Calu3 (cell line): ENCODE data around the gene NKX2-8. TPM values are rescaled to one million over a fixed set of nuclear protein-coding genes. Genes with fewer than 3 reads are reported as not detected.

ENCODE experiments used
- BruUV-seq: library from RNA; stranded (reverse); fragments of 400-500 nt; replicated peaks from 2 replicates; lab custom pipeline; 2021; lab: Mats Ljungman, UMichigan
- CTCF ChIA-PET: fragments of 300-600 bp; sonication (Branson Sonifier 250); formaldehyde crosslinking; loops from one replicate; lab custom pipeline; 2022; ENCODE audit warnings: antibody characterized with exemption; lab: Charles Lee
- DNase-seq: peaks from one replicate; pipeline ENCODE4 v3.0.0; 2022
- H3K27ac Mint-ChIP-seq: one replicate; pipeline ENCODE4 v1.8.0; 2022; ENCODE audit warnings: mixed read lengths; ENCODE audit not compliant: unreplicated experiment
- H3K27me3 Mint-ChIP-seq: one replicate; pipeline ENCODE4 v1.8.0; 2022; ENCODE audit warnings: mixed read lengths; ENCODE audit not compliant: unreplicated experiment
- H3K36me3 Mint-ChIP-seq: one replicate; pipeline ENCODE4 v1.8.0; 2022; ENCODE audit warnings: mild to moderate bottlenecking, moderate library complexity, mixed read lengths; ENCODE audit not compliant: insufficient read depth, unreplicated experiment
- H3K4me1 Mint-ChIP-seq: one replicate; pipeline ENCODE4 v1.8.0; 2022; ENCODE audit warnings: mild to moderate bottlenecking, low read depth, mixed read lengths; ENCODE audit not compliant: unreplicated experiment
- H3K4me3 Mint-ChIP-seq: one replicate; pipeline ENCODE4 v1.8.0; 2022; ENCODE audit warnings: mild to moderate bottlenecking, low read depth, moderate library complexity, mixed read lengths; ENCODE audit not compliant: unreplicated experiment
- H3K9me3 Mint-ChIP-seq: one replicate; pipeline ENCODE4 v1.8.0; 2022; ENCODE audit warnings: low read depth, mixed read lengths; ENCODE audit not compliant: unreplicated experiment
- CTCF ChIP-seq: fragments of 200-600 bp; IDR thresholded peaks from one replicate; pipeline ENCODE4 v1.8.0; 2022; ENCODE audit warnings: antibody characterized with exemption; ENCODE audit not compliant: unreplicated experiment
- intact Hi-C: fragments of 100-400 bp; cut with micrococcal nuclease; formaldehyde crosslinking; loops from one replicate; pipeline ENCODE4 v1.10.0; 2022; ENCODE audit not compliant: unreplicated experiment
- total RNA-seq: library from RNA; stranded (reverse); gene quantifications from 2 replicates; pipeline ENCODE4 v1.2.3, GENCODE V29; 2022

Gene NKX2-8
- total RNA-seq, 1 experiment from 2014 or later, result 1.5 TPM

GRCh38 chr14:36583893-36584811 is 1.7 kb upstream of the NKX2-8 start:
- H3K4me1 Mint-ChIP-seq, result no peaks in the 10 kb centered on the region
- no peak for TF ChIP-seq CTCF
- H3K36me3 Mint-ChIP-seq, result peaks cover 16% of the 10 kb centered on the region
- H3K27me3 Mint-ChIP-seq, result peaks cover 19% of the 10 kb centered on the region
- intact Hi-C loops, result no loop called here
- CTCF ChIA-PET, result no interaction called here
- no TSS peak for BruUV-seq
- no peak overlapping the region for H3K4me3 Mint-ChIP-seq
- no peak overlapping the region for H3K27ac Mint-ChIP-seq
- DNase-seq, result no peak
- no peaks in the 10 kb centered on the region for H3K9me3 Mint-ChIP-seq

- Mint-ChIP-seq H3K4me3 (peak overlapping the region; percentile 80), H3K27me3 (peaks cover 25% of the 10 kb centered on the region), H3K4me1 (no peaks in the 10 kb centered on the region), H3K27ac (no peak overlapping the region), H3K36me3 (peaks cover 16% of the 10 kb centered on the region), H3K9me3 (no peaks in the 10 kb centered on the region)
- DNase-seq, result no peak
- intact Hi-C loops, result no loop called here
- no peak for TF ChIP-seq CTCF
- no TSS peak for BruUV-seq
- CTCF ChIA-PET, result no interaction called here
Observed at GRCh38 chr14:36583242-36583892, 953 bp upstream of the NKX2-8 start.

DNA sequence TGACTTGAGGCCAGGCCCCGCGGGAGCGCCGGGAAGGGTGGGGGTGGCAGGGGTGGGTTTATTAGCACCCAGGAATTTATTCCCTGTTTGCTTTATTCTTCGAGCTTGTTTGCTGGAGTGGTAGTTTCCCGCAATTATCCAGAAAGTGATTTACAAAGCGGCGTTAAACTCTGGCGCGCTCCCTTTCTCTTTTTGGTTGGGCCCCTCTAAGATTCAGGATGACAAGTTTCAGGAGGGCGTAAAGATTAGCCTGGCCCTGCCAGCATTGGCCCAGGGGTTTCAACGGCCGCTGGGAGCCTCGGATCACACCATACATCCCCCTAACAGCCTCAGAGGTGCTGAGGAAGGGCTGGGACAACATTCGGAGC is 444 bp upstream of the NKX2-8 start:
- CTCF ChIA-PET, result no interaction called here
- BruUV-seq, result no TSS peak
- peak overlapping the region; percentile 80 for H3K4me3 Mint-ChIP-seq

More for the DNA sequence above, 444 bp upstream of the NKX2-8 start:
- Mint-ChIP-seq H3K27ac (no peak overlapping the region), H3K27me3 (peaks cover 27% of the 10 kb centered on the region), H3K4me1 (no peaks in the 10 kb centered on the region), H3K9me3 (no peaks in the 10 kb centered on the region), H3K36me3 (peaks cover 16% of the 10 kb centered on the region)
- TF ChIP-seq CTCF, result no peak
- no peak for DNase-seq
- intact Hi-C loops, result no loop called here
